ENCODE measurements around the gene MSL3B.

MSL3B gene

DNA sequence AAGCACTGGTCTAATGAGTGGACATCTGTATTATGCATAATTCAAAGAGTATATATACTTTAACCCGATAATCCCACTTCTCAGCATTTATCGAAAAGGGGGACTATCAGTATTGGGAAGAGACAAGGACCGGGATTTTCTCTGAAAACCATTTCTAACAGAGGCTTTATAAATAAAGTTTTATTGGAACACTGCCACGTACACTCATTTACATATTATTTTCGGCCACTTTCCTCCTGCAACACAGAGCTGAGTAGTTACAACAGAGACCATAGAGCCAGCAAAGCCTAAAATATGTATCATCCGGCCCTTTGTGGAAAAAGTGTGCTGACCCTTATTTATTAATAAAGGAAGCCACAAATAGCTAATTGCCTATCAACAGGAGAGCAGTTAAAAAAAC lies 17.0 kb downstream of the MSL3B start:
- no peak for DNase-seq

GRCh38 chr2:233850745-233851144 lies 17.4 kb downstream of the MSL3B start:
- no peak for DNase-seq

DNA sequence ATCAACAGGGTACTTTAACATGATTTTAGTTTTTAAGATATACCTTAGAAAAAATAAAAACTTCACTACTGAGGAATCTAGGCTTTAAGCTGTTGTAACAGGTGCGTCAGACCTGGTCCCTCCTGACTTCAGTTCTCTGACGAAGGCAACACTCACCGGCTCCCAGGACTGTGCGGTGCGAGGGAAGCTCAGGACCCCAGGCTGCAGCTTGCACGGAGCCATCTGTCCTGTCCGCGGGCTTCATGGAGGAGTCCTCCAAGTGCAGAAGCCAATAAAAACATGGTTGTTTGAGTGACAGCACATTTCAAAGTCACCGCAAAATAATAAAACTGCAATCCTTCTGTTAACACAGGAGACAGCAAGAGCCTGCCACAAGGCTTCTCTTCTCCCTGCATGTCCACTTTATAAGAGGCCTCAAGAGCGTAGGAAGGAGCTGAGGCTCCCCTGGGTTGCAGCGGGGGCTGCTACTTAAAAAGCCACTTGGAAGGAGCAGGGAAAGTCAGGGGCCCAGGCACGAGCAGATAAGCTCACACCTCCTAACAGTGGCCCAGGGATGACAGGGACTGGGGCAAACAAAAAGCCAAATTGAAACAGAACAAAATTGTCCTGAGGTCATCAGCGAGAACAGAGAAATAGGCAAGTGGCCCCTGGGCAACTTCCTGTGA lies 18.4 kb downstream of the MSL3B start:
- DNase-seq = no peak

DNA sequence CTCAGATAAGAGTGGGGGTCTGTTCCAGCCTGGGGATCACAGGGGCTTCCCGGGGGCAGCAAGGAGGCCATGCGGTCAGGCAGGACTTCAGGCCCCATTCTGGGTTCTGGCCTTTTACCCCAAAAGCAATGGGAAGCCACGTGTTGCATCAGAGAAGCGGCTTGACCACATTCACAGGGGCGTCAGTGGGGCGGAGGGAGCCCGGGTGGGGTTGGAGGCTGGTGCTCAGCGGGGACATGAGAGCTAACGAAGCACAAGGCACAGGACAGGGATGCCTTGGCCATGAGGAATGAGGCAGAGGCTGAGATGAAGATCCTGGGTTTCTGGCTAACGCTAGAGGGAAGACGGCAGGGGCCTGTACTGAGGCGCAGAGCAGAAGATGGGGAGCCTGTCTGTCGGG lies 19.9 kb downstream of the MSL3B start:
- no peak for DNase-seq

- DNase-seq = no peak
These were observed 20.8 kb downstream of the MSL3B start for GRCh38 chr2:233847248-233847898.

GRCh38 chr2:233846387-233847247 lies 21.6 kb downstream of the MSL3B start:
- no peak for DNase-seq

GRCh38 chr2:233845301-233846060 lies 22.7 kb downstream of the MSL3B start:
- DNase-seq = no peak

DNA sequence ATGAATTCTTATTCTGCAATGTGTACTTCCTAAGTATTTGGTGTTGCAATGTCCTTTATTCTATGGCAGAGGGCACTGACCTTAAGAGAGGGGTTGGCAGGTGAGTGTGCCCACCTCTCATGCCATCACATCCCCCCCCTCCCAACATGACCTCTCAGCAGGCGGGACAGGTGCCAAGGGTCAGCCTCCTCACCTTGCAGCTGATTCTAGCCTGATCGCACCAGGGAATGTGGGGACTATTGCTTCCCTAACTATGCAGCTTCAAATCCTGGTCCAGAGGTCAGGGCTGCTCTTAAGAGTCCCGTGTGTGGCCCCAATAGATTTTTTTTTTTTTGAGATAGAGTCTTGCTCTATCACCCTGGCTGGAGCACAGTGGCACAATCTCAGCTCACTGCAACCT lies 23.4 kb downstream of the MSL3B start:
- DNase-seq = no peak

DNA sequence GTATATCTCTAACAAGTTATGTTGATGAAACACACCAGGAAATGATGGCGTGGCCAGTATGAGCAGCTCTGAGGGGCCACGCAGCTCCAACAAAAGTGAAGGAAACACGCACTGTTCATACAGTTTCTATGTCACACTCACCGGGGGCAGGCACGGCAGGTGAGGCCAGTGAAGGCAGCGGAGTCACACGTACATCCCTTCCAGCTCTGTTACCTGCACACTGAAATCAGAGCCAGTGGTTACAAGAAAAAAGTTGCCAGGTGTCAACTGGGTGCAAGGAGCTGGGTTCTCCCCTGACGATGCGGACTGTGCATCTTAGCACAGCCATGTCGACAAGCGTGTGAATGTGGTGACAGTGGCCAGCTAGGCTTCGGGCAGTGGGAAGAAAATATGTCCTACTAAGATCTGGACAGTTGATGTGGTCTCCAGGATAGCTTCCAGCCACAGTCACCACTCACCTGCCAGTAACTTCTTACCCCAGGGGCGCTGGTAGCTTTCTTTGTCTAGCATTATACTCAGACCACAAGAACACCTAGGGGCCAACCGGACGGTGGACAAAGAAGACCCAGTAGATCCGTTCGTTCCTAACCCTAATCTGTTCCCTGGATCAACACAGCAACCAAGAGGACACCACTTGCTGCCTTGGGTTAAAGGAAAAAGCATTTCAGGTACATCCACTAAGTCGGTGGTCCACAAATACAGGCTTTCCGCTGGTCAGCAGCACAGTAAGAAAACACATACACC lies 23.9 kb downstream of the MSL3B start:
- DNase-seq = no peak

DNA sequence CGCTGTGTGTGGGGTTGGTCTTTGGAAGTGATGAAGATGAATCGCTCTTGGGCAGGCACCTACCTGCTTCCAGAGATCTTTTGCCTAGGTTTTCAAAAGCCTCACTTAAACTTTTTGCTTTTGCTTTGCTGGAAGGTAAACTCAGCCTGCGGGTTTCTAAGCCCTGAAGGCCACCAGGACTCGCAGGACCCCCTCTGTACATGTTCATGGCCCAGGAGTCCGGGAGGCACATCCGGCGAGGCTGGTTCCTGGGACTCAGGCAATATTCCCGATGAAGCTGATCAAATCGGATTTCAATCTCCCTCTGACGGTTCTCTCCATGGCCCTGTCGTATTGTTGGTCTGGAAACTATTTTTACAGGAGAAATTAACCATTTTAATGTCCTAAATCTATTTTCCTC lies 27.0 kb downstream of the MSL3B start:
- no peak for DNase-seq

DNA sequence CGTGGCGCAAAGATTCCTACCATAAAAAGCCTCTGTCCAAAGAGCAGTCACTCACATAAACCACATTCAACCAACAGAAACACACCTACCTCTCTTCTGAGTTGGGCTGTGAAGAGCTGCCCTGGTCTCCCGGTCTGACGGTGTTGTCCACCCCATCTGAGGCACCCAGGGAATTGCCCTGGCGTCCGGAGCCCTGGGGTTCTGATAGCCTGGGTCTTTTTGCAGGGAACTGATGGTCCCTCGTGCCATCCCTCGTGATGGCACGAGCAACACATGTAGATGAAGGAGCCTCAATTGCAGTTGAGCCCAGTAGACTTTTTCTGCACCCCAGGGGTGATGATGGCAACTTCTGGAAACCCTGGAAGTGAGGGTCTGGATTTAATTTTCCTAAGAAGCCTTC lies 27.7 kb downstream of the MSL3B start:
- DNase-seq = no peak

- no peak for DNase-seq
These were observed 28.8 kb downstream of the MSL3B start for GRCh38 chr2:233839447-233839820.

- no peak for DNase-seq
These were observed 29.3 kb downstream of the MSL3B start for GRCh38 chr2:233838726-233839446.

- DNase-seq = no peak
These were observed 29.9 kb downstream of the MSL3B start for GRCh38 chr2:233838251-233838650.

- DNase-seq = no peak
These were observed 30.4 kb downstream of the MSL3B start for GRCh38 chr2:233837694-233838229.

DNA sequence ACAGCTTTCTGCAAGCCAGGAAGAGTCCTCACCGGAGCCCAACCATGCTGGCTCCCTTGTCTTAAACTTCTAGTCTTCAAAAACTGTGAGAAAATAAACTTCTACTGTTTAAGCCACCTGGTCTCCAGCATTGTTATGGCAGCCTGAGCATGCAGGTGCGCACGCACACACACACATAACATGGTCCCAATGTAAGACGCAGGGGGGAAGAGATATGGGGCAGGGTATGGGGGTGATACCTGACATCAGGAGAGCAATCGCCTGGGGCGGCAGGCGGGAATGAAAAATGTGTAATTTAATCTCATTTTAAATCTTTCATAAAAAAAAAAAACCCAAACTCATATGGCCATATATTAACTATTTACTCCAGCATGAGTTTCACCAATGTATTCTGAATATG lies 31.8 kb downstream of the MSL3B start:
- DNase-seq = no peak

GRCh38 chr2:233835230-233836186 lies 32.7 kb downstream of the MSL3B start:
- DNase-seq = no peak

- no peak for DNase-seq
These were observed 34.8 kb downstream of the MSL3B start for GRCh38 chr2:233833345-233833744.

DNA sequence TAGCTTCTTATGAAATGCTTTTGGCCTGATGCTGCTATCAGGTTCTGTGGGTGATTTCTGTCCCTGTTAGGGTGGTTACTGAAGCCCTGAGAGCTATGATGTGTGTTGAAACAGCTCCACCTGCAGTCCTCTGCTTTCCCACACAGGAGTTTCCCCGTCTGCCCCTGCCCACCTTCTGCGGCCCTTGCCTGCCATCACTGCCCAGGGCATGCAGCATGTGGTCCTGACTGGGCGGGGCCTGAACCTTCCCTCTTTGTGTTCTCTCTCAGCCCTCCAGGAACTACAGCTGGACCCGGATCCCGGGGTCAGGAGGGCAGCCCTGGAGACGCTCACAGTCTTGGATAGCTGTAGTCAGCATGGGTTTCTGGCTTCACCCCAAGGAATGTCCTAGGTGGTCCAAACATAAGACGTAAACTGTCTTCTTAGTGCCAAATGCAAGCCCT lies 35.3 kb downstream of the MSL3B start:
- no peak for DNase-seq

DNA sequence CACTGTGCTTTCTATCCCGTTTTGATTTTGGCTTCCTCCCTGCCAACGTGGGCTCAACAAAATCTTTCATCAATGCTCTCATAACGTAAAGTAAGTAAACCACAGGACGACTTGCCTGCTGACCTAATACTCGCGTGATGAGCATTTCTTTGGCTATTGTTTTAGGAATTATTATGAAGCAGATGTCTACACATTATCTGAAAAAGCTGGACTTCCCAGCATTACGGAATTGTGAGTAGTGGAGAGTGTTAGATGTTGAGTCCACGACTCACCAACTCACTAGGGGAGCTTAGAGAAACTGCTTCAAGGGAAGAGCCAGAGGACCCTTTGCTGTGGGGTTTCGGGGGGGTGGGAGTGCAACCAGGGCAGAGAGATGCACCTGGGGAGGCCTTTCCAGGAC lies 35.8 kb downstream of the MSL3B start:
- no peak for DNase-seq

Measured in CD4-positive, alpha-beta T cell treated with Interferon gamma for 1 hour (primary cell).